ENCODE results near the gene ARL6IP6.
"Not testable (repeated sequence)": the region's sequence is repeated elsewhere in the genome, so short reads cannot be mapped to it uniquely, and the experiment has no call there.

Gene ARL6IP6

GRCh38 chr2:152723918-152724317 is 5.5 kb downstream of the ARL6IP6 start:
- no peak for DNase-seq

- no peak for DNase-seq
These were observed 11.4 kb downstream of the ARL6IP6 start for GRCh38 chr2:152729844-152730243.

GRCh38 chr2:152730591-152731333 is 12.3 kb downstream of the ARL6IP6 start:
- DNase-seq, result peak; percentile 24

GRCh38 chr2:152737509-152737908 is 19.1 kb downstream of the ARL6IP6 start:
- not testable (repeated sequence) for DNase-seq

GRCh38 chr2:152738438-152738837 is 20.0 kb downstream of the ARL6IP6 start:
- no peak for DNase-seq

- DNase-seq, result not testable (repeated sequence)
These were observed 21.3 kb downstream of the ARL6IP6 start for GRCh38 chr2:152739705-152740104.

- no peak for DNase-seq
These were observed 22.4 kb downstream of the ARL6IP6 start for GRCh38 chr2:152740743-152741328.

GRCh38 chr2:152743002-152743401 is 24.6 kb downstream of the ARL6IP6 start:
- DNase-seq, result no peak

GRCh38 chr2:152747751-152748150 is 29.3 kb downstream of the ARL6IP6 start:
- not testable (repeated sequence) for DNase-seq

- no peak for DNase-seq
These were observed 36.6 kb downstream of the ARL6IP6 start for GRCh38 chr2:152755029-152755428.

GRCh38 chr2:152759290-152760072 is 41.1 kb downstream of the ARL6IP6 start:
- DNase-seq, result no peak

GRCh38 chr2:152761214-152761613 is 42.8 kb downstream of the ARL6IP6 start:
- no peak for DNase-seq

- DNase-seq, result no peak
These were observed 43.8 kb downstream of the ARL6IP6 start for GRCh38 chr2:152762202-152762601.

GRCh38 chr2:152763208-152763607 is 44.8 kb downstream of the ARL6IP6 start:
- DNase-seq, result not testable (repeated sequence)

- DNase-seq, result no peak
These were observed 45.2 kb downstream of the ARL6IP6 start for GRCh38 chr2:152763651-152764050.

- no peak for DNase-seq
These were observed 48.5 kb downstream of the ARL6IP6 start for GRCh38 chr2:152766928-152767327.

GRCh38 chr2:152781175-152781574 is 62.8 kb downstream of the ARL6IP6 start:
- no peak for DNase-seq

GRCh38 chr2:152782171-152782570 is 63.8 kb downstream of the ARL6IP6 start:
- no peak for DNase-seq

- DNase-seq, result no peak
These were observed 72.5 kb downstream of the ARL6IP6 start for GRCh38 chr2:152790883-152791282.

GRCh38 chr2:152791979-152792378 is 73.6 kb downstream of the ARL6IP6 start:
- no peak for DNase-seq

GRCh38 chr2:152792974-152793373 is 74.6 kb downstream of the ARL6IP6 start:
- DNase-seq, result no peak

GRCh38 chr2:152796941-152797340 is 78.5 kb downstream of the ARL6IP6 start:
- no peak for DNase-seq

GRCh38 chr2:152804687-152805408 is 86.4 kb downstream of the ARL6IP6 start:
- no peak for DNase-seq
